Mucosa of rectum (tissue), 2 donors: ENCODE results near the gene DHRSX.

Experiments used
- H3K27ac ChIP-seq, 2 donors: one replicate each; pipeline ENCODE4 v1.7.0; 2013; ENCODE audit warnings: inconsistent platforms in 2 of 2, low read depth in 2 of 2, low read length in 2 of 2
- H3K27me3 ChIP-seq, 2 donors: one replicate each; pipeline ENCODE4 v1.7.0; 2013; ENCODE audit warnings: low read length in 2 of 2; ENCODE audit not compliant: control insufficient read depth in 2 of 2, insufficient read depth in 2 of 2
- H3K36me3 ChIP-seq, 2 donors: one replicate each; pipeline ENCODE4 v1.7.0; 2013; ENCODE audit warnings: low read length in 2 of 2; ENCODE audit not compliant: control insufficient read depth in 2 of 2, insufficient read depth in 2 of 2
- H3K4me1 ChIP-seq, 2 donors: one replicate each; pipeline ENCODE4 v1.7.0; 2013; ENCODE audit warnings: low read length in 2 of 2, mild to moderate bottlenecking in 1 of 2; ENCODE audit not compliant: control insufficient read depth in 2 of 2, insufficient read depth in 2 of 2
- H3K4me3 ChIP-seq, 2 donors: one replicate each; pipeline ENCODE4 v1.7.0; 2013; ENCODE audit warnings: low read length in 2 of 2
- H3K9ac ChIP-seq, 2 donors: one replicate each; pipeline ENCODE4 v1.7.0; 2013; ENCODE audit warnings: low read length in 2 of 2, low read depth in 1 of 2, mild to moderate bottlenecking in 1 of 2
- H3K9me3 ChIP-seq, 2 donors: one replicate each; pipeline ENCODE4 v1.7.0; 2013; ENCODE audit warnings: low read length in 2 of 2; ENCODE audit not compliant: control insufficient read depth in 2 of 2
- donor health status: healthy.
- donor health status: Normal muscosa, but diverticular disease.

DHRSX gene

DNA sequence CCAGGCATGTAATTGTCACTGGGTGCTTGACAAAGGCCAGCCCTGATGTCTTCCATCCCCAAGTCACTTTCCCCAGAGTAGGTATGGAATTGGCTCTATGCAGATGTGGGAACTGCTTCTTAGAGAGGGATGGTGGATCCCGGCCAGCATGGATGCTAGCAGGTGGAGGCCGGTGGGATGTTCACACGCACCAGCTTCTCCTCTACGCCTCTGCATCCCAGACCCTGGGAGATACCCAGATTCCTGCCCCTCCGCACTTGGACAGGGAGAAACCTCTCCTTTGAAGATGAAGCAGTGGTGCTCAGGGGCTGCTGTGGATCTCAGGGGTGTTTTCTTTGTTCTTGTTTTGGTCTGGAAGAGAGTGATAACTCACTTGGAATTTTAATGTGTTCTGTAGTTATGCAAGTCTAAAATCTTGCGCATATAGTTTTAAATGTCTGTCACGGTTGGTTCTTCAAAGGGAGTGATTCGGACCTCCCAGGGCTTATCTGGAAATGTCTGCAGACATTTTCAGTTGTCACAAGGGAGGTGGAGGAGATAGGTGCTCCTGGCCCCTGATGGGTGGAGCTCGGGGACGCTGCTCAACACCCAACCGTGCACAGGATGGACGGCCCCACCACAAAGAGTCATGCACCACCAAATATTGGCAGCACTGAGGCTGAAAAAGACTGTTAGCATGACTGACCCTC lies 308.0 kb downstream of the DHRSX start:
- no peak overlapping the region for H3K4me3 ChIP-seq
- no peak overlapping the region for H3K27ac ChIP-seq
- no peaks in the 10 kb centered on the region for H3K27me3 ChIP-seq
- peaks cover 0 to 3% of the 10 kb centered on the region in 2 donors for H3K9me3 ChIP-seq
- H3K9ac ChIP-seq: no peak overlapping the region
- H3K4me1 ChIP-seq: no peaks in the 10 kb centered on the region
- no peaks in the 10 kb centered on the region for H3K36me3 ChIP-seq

GRCh38 chrX:2188840-2189239 lies 311.9 kb downstream of the DHRSX start:
- Histone ChIP-seq H3K4me3 (no peak overlapping the region), H3K27me3 (no peaks in the 10 kb centered on the region), H3K36me3 (no peaks in the 10 kb centered on the region), H3K4me1 (no peaks in the 10 kb centered on the region), H3K9ac (no peak overlapping the region), H3K9me3 (peaks cover 0 to 7% of the 10 kb centered on the region in 2 donors), H3K27ac (no peak overlapping the region)

GRCh38 chrX:2188330-2188792 lies 312.4 kb downstream of the DHRSX start:
- H3K9me3 ChIP-seq: peaks cover 0 to 7% of the 10 kb centered on the region in 2 donors
- H3K4me3 ChIP-seq: no peak overlapping the region
- no peaks in the 10 kb centered on the region for H3K4me1 ChIP-seq
- no peak overlapping the region for H3K9ac ChIP-seq
- H3K36me3 ChIP-seq: no peaks in the 10 kb centered on the region
- no peaks in the 10 kb centered on the region for H3K27me3 ChIP-seq
- H3K27ac ChIP-seq: no peak overlapping the region

DNA sequence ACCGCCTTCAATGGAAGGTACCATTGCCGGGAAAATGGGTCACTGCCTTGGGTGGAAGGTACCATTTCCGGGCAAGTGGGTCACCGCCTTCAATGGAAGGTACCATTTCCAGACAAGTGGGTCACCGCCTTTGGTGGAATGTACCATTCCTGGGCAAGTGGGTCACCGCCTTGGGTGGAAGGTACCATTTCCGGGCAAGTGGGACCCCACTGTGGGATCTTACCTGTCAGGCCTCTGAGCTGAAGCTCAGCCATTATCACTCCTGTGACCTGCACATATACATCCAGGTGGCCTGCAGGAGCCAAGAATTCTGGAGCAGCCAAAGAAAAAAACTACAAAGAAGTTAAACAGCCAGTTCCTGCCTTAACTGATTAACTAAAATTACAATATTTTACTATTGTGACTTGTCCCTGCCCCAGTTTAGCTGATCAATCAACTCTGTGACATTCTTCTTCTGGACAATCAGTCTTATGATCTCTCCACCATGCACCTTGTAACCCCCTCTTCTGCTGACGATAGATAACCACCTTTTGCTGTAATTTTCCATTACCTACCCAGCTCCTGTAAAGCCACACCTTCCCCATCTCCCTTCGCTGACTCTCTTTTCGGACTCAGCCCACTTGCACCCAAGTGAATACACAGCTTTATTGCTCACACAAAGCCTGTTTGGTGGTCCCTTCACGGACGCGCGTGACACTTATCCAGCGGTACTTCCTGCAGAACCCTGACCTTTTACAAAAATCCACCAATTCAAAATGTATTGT lies 313.2 kb downstream of the DHRSX start:
- Histone ChIP-seq H3K27me3 (no peaks in the 10 kb centered on the region), H3K9me3 (peaks cover 0 to 7% of the 10 kb centered on the region in 2 donors), H3K4me1 (no peaks in the 10 kb centered on the region), H3K36me3 (no peaks in the 10 kb centered on the region), H3K27ac (no peak overlapping the region), H3K4me3 (no peak overlapping the region), H3K9ac (no peak overlapping the region)

DNA sequence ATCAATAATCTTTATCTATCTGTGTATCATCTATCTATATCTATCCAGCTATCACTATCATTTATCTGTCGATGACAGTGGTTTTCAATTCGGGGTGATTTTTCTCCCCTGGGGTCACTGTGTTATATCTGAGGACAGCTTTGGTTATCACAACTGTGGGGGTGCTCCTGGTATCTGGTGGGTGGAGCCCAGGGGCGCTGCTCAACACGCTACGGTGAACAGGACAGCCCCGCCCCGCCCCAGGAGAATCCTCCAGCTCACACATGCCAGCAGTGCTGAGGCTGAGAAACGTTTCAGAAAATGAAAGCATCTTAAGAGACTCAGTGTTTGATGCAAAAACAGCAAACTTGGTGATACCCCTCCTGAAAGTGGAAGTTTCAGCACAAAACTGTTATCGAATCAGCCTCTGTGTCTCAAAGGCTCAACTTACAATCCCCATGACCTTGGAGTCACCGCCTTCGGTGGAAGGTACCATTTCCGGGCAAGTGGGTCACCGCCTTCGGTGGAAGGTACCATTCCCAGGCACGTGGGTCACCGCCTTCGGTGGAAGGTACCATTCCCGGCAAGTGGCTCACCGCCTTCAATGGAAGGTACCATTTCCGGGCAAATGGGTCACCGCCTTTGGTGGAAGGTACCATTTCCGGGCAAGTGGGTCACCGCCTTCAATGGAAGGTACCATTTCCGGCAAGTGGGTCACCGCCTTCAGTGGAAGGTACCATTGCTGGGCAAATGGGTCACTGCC lies 315.3 kb downstream of the DHRSX start:
- Histone ChIP-seq H3K4me1 (no peaks in the 10 kb centered on the region), H3K27me3 (no peaks in the 10 kb centered on the region), H3K27ac (no peak overlapping the region), H3K9me3 (peaks cover 0 to 7% of the 10 kb centered on the region in 2 donors), H3K9ac (no peak overlapping the region), H3K4me3 (no peak overlapping the region), H3K36me3 (no peaks in the 10 kb centered on the region)

- H3K36me3 ChIP-seq: no peaks in the 10 kb centered on the region
- no peak overlapping the region for H3K4me3 ChIP-seq
- H3K27me3 ChIP-seq: no peaks in the 10 kb centered on the region
These were observed 316.7 kb downstream of the DHRSX start for GRCh38 chrX:2184089-2184488.

GRCh38 chrX:2183193-2183725 lies 317.5 kb downstream of the DHRSX start:
- Histone ChIP-seq H3K4me1 (no peaks in the 10 kb centered on the region), H3K27ac (no peak overlapping the region), H3K9me3 (peaks cover 0 to 7% of the 10 kb centered on the region in 2 donors), H3K27me3 (no peaks in the 10 kb centered on the region), H3K36me3 (no peaks in the 10 kb centered on the region), H3K4me3 (no peak overlapping the region), H3K9ac (no peak overlapping the region)

More at GRCh38 chrX:2184089-2184488, 316.7 kb downstream of the DHRSX start:
- Histone ChIP-seq H3K27ac (no peak overlapping the region), H3K9ac (no peak overlapping the region), H3K9me3 (peaks cover 0 to 7% of the 10 kb centered on the region in 2 donors), H3K4me1 (no peaks in the 10 kb centered on the region)

GRCh38 chrX:2177541-2177940 lies 323.2 kb downstream of the DHRSX start:
- no peaks in the 10 kb centered on the region for H3K36me3 ChIP-seq
- H3K9ac ChIP-seq: no peak overlapping the region
- H3K27me3 ChIP-seq: no peaks in the 10 kb centered on the region
- no peak overlapping the region for H3K4me3 ChIP-seq
- no peaks in the 10 kb centered on the region for H3K4me1 ChIP-seq
- H3K9me3 ChIP-seq: peaks cover 0 to 2% of the 10 kb centered on the region in 2 donors
- H3K27ac ChIP-seq: no peak overlapping the region

DNA sequence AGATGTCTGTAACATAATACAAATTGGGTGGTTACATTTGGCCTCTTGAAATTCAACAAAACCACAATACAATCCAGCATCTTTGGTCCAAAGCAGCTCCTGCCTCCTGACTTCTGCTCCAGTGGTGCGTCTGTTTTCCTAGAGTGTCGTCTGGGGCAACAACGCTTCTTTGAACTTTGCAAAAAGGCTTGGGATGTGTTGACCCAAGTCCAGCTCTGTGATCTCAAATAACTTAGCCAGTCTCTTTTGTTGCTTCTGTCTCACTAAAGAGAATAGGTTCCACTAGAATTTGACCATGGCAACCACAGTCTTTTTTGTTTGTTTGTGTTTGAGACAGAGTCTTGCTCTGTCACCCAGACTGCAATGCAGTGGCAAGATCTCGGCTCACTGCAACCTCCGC lies 324.0 kb downstream of the DHRSX start:
- H3K4me1 ChIP-seq: no peaks in the 10 kb centered on the region
- H3K9me3 ChIP-seq: peaks cover 0 to 2% of the 10 kb centered on the region in 2 donors
- H3K27me3 ChIP-seq: no peaks in the 10 kb centered on the region
- H3K27ac ChIP-seq: no peak overlapping the region
- no peak overlapping the region for H3K4me3 ChIP-seq
- H3K36me3 ChIP-seq: no peaks in the 10 kb centered on the region
- H3K9ac ChIP-seq: no peak overlapping the region

DNA sequence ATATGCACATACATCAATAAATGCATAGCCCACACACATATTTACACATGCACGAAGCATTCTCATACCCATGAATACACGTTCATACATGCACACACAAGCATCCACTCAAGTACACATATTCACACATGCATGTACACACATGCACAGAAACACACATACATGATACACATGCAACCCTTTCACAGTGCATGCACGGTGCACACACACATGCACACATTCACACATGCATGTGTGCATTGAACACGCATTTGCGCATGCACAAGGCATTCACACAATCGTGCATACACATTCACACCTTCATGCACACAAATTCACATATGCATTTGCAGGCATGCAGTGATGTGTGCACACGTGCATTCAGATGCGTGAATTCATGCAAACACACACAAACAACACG lies 324.5 kb downstream of the DHRSX start:
- H3K4me3 ChIP-seq: no peak overlapping the region
- no peaks in the 10 kb centered on the region for H3K27me3 ChIP-seq
- peaks cover 0 to 2% of the 10 kb centered on the region in 2 donors for H3K9me3 ChIP-seq
- H3K27ac ChIP-seq: no peak overlapping the region
- H3K9ac ChIP-seq: no peak overlapping the region
- H3K4me1 ChIP-seq: no peaks in the 10 kb centered on the region
- no peaks in the 10 kb centered on the region for H3K36me3 ChIP-seq
